A673 (cell line): ENCODE results near the gene SRPX. TPM values are rescaled to one million over a fixed set of nuclear protein-coding genes. Genes with fewer than 3 reads are reported as not detected.

Source experiments
- BruUV-seq: library from RNA; stranded (reverse); fragments of 400-500 nt; replicated peaks from 2 replicates; lab custom pipeline; 2021; lab: Mats Ljungman, UMichigan
- CTCF ChIA-PET: fragments of 300-600 bp; sonication (Branson Sonifier 250); formaldehyde crosslinking; loops from one replicate; lab custom pipeline; 2022; ENCODE audit warnings: antibody characterized with exemption; lab: Charles Lee
- POLR2A ChIA-PET: fragments of 300-600 bp; sonication (Branson Sonifier 250); formaldehyde crosslinking; loops from one replicate; lab custom pipeline; 2022; ENCODE audit warnings: antibody characterized with exemption; ENCODE audit not compliant: low non-redundant PET; lab: Charles Lee
- DNase-seq: peaks from one replicate; pipeline ENCODE4 v3.0.0-alpha.2; 2015; ENCODE audit warnings: low spot score
- H3K27ac ChIP-seq: fragments of 200-600 bp; sonication (generic); 2 replicates; pipeline ENCODE4 v1.5.1; 2016; ENCODE audit warnings: mixed run types, low read depth, mild to moderate bottlenecking, mixed read lengths, antibody characterized with exemption, low read length; ENCODE audit not compliant: poor library complexity, severe bottlenecking
- H3K27me3 ChIP-seq: fragments of 200-600 bp; sonication (generic); replicated peaks from 2 replicates; pipeline ENCODE4 v1.6.1; 2017; ENCODE audit warnings: mixed run types, low read depth, mild to moderate bottlenecking, mixed read lengths, antibody characterized with exemption, low read length; ENCODE audit not compliant: insufficient read depth, poor library complexity
- H3K36me3 ChIP-seq: fragments of 200-600 bp; sonication (generic); 2 replicates; pipeline ENCODE4 v1.6.1; 2016; ENCODE audit warnings: mixed run types, mild to moderate bottlenecking, mixed read lengths, antibody characterized with exemption, low read length; ENCODE audit not compliant: insufficient read depth, poor library complexity, severe bottlenecking
- H3K4me1 ChIP-seq: fragments of 200-600 bp; sonication (generic); 2 replicates; pipeline ENCODE4 v1.6.1; 2017; ENCODE audit warnings: mixed run types, mild to moderate bottlenecking, mixed read lengths, antibody characterized with exemption, low read length; ENCODE audit not compliant: insufficient read depth, poor library complexity, severe bottlenecking
- H3K4me3 ChIP-seq: fragments of 200-600 bp; sonication (generic); 2 replicates; pipeline ENCODE4 v1.5.1; 2016; ENCODE audit warnings: low read depth, mixed run types, mild to moderate bottlenecking, mixed read lengths, low read length; ENCODE audit not compliant: poor library complexity, severe bottlenecking
- H3K9me3 ChIP-seq: fragments of 200-600 bp; sonication (generic); 2 replicates; pipeline ENCODE4 v1.6.1; 2016; ENCODE audit warnings: mixed run types, low read depth, mild to moderate bottlenecking, mixed read lengths, antibody characterized with exemption, low read length; ENCODE audit not compliant: poor library complexity, severe bottlenecking
- EZH2 ChIP-seq: fragments of 200-600 bp; sonication (generic); IDR thresholded peaks from 2 replicates; pipeline ENCODE4 v1.6.1; 2017; ENCODE audit warnings: borderline replicate concordance, low read depth, mild to moderate bottlenecking, mixed read lengths, antibody characterized with exemption, low read length; ENCODE audit not compliant: poor library complexity, severe bottlenecking
- intact Hi-C: fragments of 100-400 bp; cut with micrococcal nuclease; formaldehyde crosslinking; loops from one replicate; pipeline ENCODE4 v1.10.0; 2022; ENCODE audit not compliant: unreplicated experiment
- total RNA-seq: library from RNA; stranded (reverse); gene quantifications from 2 replicates; pipeline ENCODE4 v1.2.3, GENCODE V29; 2021
- TF ChIP-seq, protein P1 (sequence below): fragments of 300-800, 200-600 bp; sonication (generic); conservative IDR thresholded peaks from 2 replicates; pipeline ENCODE4 v1.5.1; 2017; ENCODE audit warnings: low read depth, mild to moderate bottlenecking, antibody characterized with exemption, low read length, moderate library complexity, mixed read lengths

The SRPX gene
- total RNA-seq, 1 experiment from 2014 or later: 1.1 TPM

- no peak overlapping the region for H3K4me3 ChIP-seq
- no TSS peak for BruUV-seq
- no peak for DNase-seq
- H3K27me3 ChIP-seq: no peaks in the 10 kb centered on the region
- ChIA-PET POLR2A (no interaction called here), CTCF (no interaction called here)
- H3K9me3 ChIP-seq: no peaks in the 10 kb centered on the region
- H3K27ac ChIP-seq: no peak overlapping the region
- intact Hi-C loops: no loop called here
- H3K36me3 ChIP-seq: no peaks in the 10 kb centered on the region
- no peaks in the 10 kb centered on the region for H3K4me1 ChIP-seq
- TF ChIP-seq EZH2: no peak
- TF ChIP-seq, protein P1, sequence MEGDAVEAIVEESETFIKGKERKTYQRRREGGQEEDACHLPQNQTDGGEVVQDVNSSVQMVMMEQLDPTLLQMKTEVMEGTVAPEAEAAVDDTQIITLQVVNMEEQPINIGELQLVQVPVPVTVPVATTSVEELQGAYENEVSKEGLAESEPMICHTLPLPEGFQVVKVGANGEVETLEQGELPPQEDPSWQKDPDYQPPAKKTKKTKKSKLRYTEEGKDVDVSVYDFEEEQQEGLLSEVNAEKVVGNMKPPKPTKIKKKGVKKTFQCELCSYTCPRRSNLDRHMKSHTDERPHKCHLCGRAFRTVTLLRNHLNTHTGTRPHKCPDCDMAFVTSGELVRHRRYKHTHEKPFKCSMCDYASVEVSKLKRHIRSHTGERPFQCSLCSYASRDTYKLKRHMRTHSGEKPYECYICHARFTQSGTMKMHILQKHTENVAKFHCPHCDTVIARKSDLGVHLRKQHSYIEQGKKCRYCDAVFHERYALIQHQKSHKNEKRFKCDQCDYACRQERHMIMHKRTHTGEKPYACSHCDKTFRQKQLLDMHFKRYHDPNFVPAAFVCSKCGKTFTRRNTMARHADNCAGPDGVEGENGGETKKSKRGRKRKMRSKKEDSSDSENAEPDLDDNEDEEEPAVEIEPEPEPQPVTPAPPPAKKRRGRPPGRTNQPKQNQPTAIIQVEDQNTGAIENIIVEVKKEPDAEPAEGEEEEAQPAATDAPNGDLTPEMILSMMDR: no peak
Observed at GRCh38 chrX:38170556-38170955, 50.1 kb downstream of the SRPX start.

DNA sequence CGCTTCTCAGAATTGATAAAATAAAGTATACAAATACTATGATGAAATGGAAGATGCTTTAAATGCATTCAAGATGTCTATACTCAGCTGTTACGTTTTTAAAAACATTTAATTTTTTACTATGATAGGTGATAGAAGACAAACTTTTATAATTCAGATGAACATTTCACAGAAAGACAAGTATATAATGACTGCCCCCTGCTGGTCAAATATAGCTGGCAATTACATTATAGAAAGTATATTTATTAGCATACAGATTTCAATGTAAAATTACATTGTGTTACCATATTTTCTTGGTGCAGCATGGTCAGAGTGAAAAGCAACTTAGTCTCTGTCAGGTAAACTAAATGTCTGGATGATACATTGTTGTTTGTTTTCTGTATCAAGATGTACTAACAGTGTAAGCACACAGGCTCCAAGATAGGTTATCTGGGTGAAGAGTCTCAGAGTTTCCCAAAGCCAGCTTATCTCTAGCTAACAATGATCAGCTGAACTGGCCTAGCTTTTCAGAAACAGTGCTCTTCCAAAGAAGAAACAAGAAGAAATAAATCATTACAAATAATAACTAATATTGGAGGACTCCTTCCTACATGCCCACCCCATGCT, 54.1 kb downstream of the SRPX start:
- intact Hi-C loops: loop anchor here (1.0 to 5.0 kb wide), 2 partner anchors 240 to 659 kb away; no protein-coding TSS in a partner anchor
- Histone ChIP-seq H3K9me3 (no peaks in the 10 kb centered on the region), H3K27ac (no peak overlapping the region), H3K27me3 (no peaks in the 10 kb centered on the region), H3K36me3 (no peaks in the 10 kb centered on the region), H3K4me1 (no peaks in the 10 kb centered on the region), H3K4me3 (no peak overlapping the region)
- ChIA-PET POLR2A (no interaction called here), CTCF (interaction anchor here (0.6 to 2.1 kb wide), 3 partner anchors 15 to 421 kb away, joined by 3 to 12 read pairs (median 4); no protein-coding TSS in a partner anchor)
- TF ChIP-seq, protein P1: peak; percentile 79
- no peak for TF ChIP-seq EZH2
- DNase-seq: peak; percentile 54
- BruUV-seq: no TSS peak

DNA sequence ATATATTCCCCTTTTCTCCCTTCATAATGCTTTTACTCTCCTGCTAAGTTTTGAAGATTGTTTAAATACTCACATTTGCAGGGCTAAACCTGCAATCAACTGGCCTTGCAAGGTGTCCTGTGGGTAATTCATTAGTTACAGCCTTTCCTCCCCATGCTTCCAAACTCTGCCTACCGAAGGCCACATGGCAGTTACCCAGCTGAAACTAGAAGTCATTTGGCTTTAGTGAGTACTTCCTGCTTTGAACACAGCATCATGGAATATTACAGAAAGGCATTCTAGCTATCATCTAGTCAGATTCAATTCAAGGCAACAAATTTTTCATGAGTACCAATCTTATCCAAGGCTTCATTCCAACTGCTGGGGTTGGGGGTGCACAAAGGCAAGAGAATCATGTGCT, 55.6 kb downstream of the SRPX start:
- CTCF ChIA-PET: no interaction called here
- no TSS peak for BruUV-seq
- TF ChIP-seq, protein P1: no peak
- TF ChIP-seq EZH2: no peak
- Histone ChIP-seq H3K4me1 (peaks cover 6% of the 10 kb centered on the region), H3K9me3 (no peaks in the 10 kb centered on the region), H3K27ac (no peak overlapping the region), H3K4me3 (no peak overlapping the region), H3K36me3 (no peaks in the 10 kb centered on the region), H3K27me3 (no peaks in the 10 kb centered on the region)
- intact Hi-C loops: loop anchor here (5.0 kb wide), 1 partner anchor 658 kb away; no protein-coding TSS in a partner anchor
- POLR2A ChIA-PET: no interaction called here
- DNase-seq: no peak
